Skeletal muscle tissue (tissue), 4 donors: ENCODE measurements around the gene KCNIP1. TPM values are rescaled to one million over a fixed set of nuclear protein-coding genes. Genes with fewer than 3 reads are reported as not detected.

ENCODE experiments used
- H3K27ac ChIP-seq: one replicate; pipeline ENCODE4 v1.7.0; 2013; ENCODE audit warnings: mild to moderate bottlenecking, low read depth, low read length, inconsistent platforms
- H3K27me3 ChIP-seq, 3 donors: one replicate each; pipeline ENCODE4 v1.7.0; 2013; ENCODE audit warnings: low read length in 3 of 3; ENCODE audit not compliant: control insufficient read depth in 3 of 3, insufficient read depth in 3 of 3
- H3K36me3 ChIP-seq, 3 donors: one replicate each; pipeline ENCODE4 v1.7.0; 2013; ENCODE audit warnings: low read length in 3 of 3; ENCODE audit not compliant: control insufficient read depth in 3 of 3, insufficient read depth in 3 of 3
- H3K4me1 ChIP-seq, 3 donors: one replicate each; pipeline ENCODE4 v1.7.0; 2013; ENCODE audit warnings: low read length in 3 of 3, mild to moderate bottlenecking in 3 of 3; ENCODE audit not compliant: control insufficient read depth in 3 of 3, insufficient read depth in 3 of 3
- H3K4me3 ChIP-seq, 3 donors: one replicate each; pipeline ENCODE4 v1.7.0; 2013; ENCODE audit warnings: low read length in 3 of 3
- H3K9ac ChIP-seq, 3 donors: one replicate each; pipeline ENCODE4 v1.7.0; 2013; ENCODE audit warnings: low read length in 3 of 3, mild to moderate bottlenecking in 3 of 3, moderate library complexity in 2 of 3, low read depth in 1 of 3
- H3K9me3 ChIP-seq, 3 donors: one replicate each; pipeline ENCODE4 v1.7.0; 2013; ENCODE audit warnings: low read length in 3 of 3; ENCODE audit not compliant: control insufficient read depth in 3 of 3
- total RNA-seq: library from RNA; depleted of rRNA; stranded (reverse); fragments of >200 nt; gene quantifications from one replicate; pipeline ENCODE4 v1.2.3, GENCODE V29; 2014
- donor health status: Osteomylitis.

Gene KCNIP1
- total RNA-seq, 1 donor from 2014 or later = 4.2 TPM

DNA sequence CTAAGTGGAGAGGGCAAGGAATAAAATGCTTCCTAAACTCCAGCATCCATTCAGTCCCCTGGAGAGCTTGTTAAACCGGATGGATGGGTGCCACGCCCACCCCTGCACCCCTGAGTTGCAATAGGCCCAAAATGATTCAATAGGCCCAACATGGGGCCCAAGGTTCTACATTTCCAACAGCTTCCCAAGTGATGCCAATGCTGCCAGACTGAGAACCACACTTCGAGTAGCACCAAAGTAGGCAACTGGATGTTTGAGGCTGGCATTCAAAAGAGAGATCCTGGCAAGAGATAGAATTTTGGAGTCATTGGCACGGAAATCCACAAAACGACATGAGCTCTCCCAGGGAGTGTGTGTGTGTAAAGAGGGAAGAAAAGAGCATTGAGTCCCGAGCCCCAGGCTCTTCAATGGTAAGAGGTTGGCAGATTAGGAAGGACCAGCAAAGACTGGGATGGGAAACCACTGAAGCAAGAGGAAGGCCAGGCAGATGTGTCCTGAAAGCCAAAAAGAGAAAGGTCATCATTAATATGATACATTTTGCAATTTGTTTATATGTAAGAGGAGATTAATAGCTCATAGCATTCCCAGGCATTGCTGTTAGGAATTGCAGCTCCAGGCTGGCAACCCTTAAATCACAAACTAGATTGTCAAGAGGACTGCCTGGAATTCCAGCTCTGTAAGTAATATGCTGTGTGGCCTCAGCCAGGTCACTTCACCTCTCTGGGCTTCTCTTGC is 130.6 kb downstream of the KCNIP1 start:
- Histone ChIP-seq H3K4me3 (no peak overlapping the region), H3K9me3 (no peaks in the 10 kb centered on the region), H3K9ac (no peak overlapping the region), H3K27me3 (peaks cover 15 to 34% (median 30%) of the 10 kb centered on the region in 3 donors), H3K4me1 (peaks cover 9 to 23% (median 20%) of the 10 kb centered on the region in 3 donors), H3K36me3 (no peaks in the 10 kb centered on the region), H3K27ac (no peak overlapping the region)

DNA sequence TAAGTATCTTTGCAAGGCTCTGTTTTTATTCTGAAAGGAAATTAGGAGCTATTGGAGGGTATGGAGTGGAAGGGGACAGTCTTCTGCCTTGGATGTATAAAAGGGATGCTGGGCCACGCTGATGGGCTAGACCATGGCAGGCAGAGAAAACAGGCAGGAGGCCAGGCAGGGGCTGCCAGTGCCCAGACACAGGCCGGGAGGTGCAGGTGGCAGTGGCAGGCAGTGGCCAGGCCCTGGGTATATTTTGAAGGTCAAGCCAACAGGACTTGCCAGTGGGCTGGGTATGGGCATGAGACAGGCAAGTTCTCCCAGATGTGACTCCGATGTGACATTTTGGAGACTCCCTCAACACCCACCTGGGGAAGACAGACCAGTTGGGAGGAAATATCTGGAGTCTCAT is 131.9 kb downstream of the KCNIP1 start:
- no peaks in the 10 kb centered on the region for H3K9me3 ChIP-seq
- no peaks in the 10 kb centered on the region for H3K36me3 ChIP-seq

DNA sequence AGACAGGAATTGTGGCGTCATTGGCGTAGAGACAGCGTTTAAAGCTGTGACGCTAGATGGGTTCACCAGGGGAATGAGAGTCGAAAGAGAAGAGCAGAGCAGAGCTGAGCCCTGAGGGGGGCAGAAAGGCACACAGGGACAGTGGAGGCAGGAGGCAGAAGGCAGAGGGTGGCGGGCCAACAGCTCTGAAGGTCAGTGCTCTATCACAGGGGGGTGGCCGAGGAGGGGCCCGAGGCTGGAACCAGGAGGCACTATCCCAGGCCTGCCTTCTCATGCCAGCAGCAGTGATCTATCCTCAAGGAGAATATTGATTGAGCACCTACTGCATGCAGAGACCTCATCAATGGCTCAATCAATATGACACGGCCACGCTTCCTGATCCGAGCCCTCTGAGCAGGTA is 132.4 kb downstream of the KCNIP1 start:
- H3K4me1 ChIP-seq = peaks cover 9 to 22% (median 20%) of the 10 kb centered on the region in 3 donors

More for the DNA sequence above, 131.9 kb downstream of the KCNIP1 start:
- Histone ChIP-seq H3K9ac (no peak overlapping the region), H3K4me1 (peaks cover 9 to 23% (median 20%) of the 10 kb centered on the region in 3 donors), H3K27me3 (peaks cover 7 to 35% (median 29%) of the 10 kb centered on the region in 3 donors), H3K27ac (no peak overlapping the region), H3K4me3 (no peak overlapping the region)

DNA sequence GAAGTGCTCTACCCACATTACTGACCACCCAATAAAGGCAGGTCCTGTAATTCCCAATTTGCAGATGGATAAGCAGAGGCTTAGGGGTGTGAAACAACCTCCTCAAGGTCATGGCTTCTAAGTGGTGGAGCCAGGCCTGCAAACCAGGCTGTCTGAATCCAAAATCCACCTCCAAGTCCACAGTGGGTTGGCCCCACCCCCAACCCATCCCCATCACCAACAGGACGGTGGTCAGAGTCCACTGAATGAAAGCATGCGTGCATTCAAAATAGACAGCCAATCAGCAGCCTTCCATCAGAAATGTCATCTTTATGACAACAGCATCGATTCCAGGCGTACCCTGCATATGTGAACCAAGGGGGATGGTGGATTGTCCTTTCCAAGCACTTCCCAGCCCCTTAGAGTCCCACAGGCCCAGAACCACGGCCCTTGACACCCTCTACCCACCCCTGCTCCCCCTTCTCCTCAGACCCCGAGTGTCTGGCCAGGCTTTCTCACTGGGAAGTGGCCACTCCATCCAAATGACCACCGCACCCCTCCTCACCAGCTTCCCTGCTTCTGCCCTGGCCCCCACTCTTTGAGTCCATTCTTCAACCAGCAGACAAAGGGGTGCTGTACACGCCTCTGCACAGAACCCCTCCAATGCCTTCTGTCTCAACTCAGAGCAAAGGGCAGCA is 133.1 kb downstream of the KCNIP1 start:
- Histone ChIP-seq H3K36me3 (no peaks in the 10 kb centered on the region), H3K4me1 (peaks cover 7 to 19% (median 16%) of the 10 kb centered on the region in 3 donors), H3K4me3 (no peak overlapping the region), H3K27me3 (peaks cover 8 to 29% (median 29%) of the 10 kb centered on the region in 3 donors), H3K27ac (no peak overlapping the region), H3K9me3 (no peaks in the 10 kb centered on the region), H3K9ac (no peak overlapping the region)

More for the DNA sequence above, 132.4 kb downstream of the KCNIP1 start:
- peaks cover 5 to 30% (median 30%) of the 10 kb centered on the region in 3 donors for H3K27me3 ChIP-seq
- no peaks in the 10 kb centered on the region for H3K36me3 ChIP-seq
- H3K4me3 ChIP-seq = no peak overlapping the region
- no peak overlapping the region for H3K27ac ChIP-seq
- no peaks in the 10 kb centered on the region for H3K9me3 ChIP-seq
- no peak overlapping the region for H3K9ac ChIP-seq

DNA sequence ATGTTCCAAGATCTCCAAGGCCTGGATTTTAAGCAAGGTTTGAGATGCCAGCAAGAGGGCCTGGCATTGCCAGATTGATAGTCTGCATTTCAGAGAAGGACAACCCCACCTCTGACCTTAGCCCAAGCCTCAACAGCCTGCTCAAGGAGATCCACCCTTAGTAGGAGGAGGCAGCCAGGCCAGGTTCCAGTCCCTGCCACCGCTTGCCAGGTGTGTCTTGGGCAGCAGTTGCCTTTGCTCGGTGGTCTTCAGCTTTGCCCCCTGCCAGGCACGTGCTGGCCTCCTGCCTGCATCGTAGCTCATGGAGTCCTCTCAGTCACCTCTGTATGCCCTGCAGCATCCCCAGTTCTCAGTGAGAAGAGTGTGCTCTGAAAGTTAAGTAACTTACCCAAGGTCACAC is 134.2 kb downstream of the KCNIP1 start:
- peaks cover 4 to 35% (median 22%) of the 10 kb centered on the region in 3 donors for H3K27me3 ChIP-seq
- H3K36me3 ChIP-seq = no peaks in the 10 kb centered on the region
- H3K9ac ChIP-seq = no peak overlapping the region
- no peak overlapping the region for H3K27ac ChIP-seq
- no peak overlapping the region for H3K4me3 ChIP-seq
- H3K9me3 ChIP-seq = no peaks in the 10 kb centered on the region
- H3K4me1 ChIP-seq = peaks cover 2 to 14% (median 10%) of the 10 kb centered on the region in 3 donors

DNA sequence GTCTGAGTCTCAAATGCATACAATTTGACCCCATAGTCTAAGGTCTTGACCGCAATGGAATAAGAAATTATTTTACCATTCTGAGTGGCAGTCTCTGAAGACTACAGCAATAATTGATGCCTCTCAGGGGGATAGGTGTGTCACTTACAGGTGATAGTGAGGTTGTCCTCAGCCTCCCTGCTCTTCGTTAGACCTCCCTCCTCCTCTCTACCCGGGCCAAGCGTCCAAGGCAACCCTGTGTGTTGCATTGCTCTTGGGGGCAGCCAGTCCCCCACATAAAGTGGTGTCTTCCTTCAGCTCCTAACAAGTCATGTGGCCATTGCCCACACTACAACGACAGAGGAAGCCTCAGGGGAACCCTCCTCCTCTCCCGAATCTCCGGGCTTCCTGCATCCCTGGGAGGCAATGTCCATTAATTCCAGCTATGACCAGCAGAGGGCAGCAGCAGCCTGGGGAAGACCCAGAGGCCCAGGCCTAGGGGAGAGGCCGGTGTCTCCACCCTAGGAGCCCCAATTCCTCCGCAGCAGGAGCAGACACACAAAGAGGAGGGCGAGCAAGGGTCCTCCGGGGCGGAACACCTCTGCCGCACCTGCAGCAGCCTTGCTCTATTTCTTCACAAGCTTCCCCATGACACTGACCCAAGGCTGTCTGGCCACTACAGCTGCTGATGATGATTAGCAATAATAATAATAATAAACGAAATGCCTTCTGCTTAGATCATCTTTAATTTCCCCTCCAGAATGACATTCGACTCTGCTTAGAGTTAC is 134.8 kb downstream of the KCNIP1 start:
- Histone ChIP-seq H3K27ac (no peak overlapping the region), H3K4me3 (no peak overlapping the region), H3K4me1 (peaks cover 0 to 10% (median 7%) of the 10 kb centered on the region in 3 donors), H3K36me3 (no peaks in the 10 kb centered on the region), H3K9ac (no peak overlapping the region), H3K9me3 (no peaks in the 10 kb centered on the region), H3K27me3 (peaks cover 5 to 35% (median 22%) of the 10 kb centered on the region in 3 donors)

DNA sequence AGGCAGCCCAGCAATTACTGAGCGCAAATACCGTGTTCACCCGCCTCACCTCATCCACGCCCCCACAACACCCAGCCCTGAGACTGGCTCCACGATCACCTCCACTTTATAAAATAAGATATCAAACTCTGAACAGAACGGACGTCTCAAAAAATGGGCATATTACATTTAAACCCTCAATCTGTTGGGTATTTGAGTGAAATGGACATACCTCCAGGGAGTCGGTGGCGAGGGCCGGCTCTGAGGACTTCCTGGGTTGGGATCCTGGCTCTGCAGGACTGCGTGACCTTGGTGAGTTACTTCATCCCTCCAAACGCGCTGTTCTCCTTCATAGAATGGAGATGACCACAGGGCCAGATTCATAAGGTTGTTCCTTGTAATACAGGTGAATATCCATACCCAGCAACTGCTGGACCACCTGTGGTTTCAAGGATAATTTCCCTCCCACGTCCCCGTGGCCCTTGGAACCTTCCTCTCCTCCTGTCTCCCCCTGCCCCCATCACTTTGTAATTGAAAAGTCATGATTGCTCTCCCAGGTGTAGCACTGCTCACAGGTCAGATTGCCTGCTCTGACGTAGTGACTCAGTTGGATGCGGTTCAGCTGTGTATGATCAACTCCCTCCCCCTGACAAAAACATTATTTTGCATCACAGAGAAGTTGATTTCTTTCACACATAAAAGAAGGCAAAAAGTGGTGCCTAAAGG is 135.6 kb downstream of the KCNIP1 start:
- Histone ChIP-seq H3K27me3 (peaks cover 7 to 39% (median 22%) of the 10 kb centered on the region in 3 donors), H3K4me3 (no peak overlapping the region), H3K27ac (no peak overlapping the region), H3K9ac (no peak overlapping the region), H3K9me3 (no peaks in the 10 kb centered on the region), H3K36me3 (no peaks in the 10 kb centered on the region), H3K4me1 (peaks cover 0 to 3% (median 0%) of the 10 kb centered on the region in 3 donors)

DNA sequence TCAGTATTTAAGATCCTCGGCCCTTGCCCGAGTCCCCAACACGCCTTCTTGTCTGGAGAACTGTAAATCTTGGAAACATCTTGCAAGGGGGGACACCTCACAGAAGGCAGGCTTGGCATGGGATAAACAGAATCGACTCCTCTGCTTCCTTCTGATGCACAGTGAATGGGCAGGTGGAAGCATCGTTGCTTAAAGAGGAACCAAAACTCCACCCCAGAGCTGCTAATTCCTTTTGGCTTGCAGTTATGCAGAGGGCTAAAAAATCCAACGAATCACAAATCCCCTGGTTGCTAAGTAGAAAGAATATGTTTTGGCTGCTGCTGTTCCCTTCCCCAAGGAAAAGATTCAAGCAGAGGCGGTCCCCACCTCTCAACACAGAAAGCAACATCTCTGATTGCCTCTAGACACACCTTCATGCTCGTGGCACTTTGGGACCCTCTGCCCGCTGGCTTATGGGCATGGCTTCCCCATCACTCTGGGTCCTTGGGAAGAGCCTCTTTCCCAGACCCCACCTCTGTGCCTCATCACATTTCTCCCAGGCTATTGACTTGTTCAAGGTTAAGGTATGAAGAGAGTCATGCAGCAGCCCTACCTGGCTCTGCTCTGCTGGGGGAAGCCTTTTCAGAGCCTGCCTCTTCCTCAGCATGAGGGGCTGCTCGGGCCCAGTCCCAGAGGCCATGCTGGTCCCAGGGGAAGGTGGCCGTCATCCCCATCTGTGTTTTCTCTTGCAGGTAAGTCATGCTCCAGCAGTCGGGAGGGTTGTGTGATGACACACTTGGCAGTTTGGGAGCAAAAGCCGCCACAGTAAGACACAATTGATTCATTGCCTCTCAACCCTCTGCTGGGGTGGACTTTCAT is 137.1 kb downstream of the KCNIP1 start:
- no peak overlapping the region for H3K27ac ChIP-seq
- no peak overlapping the region for H3K4me3 ChIP-seq
- peaks cover 0 to 2% (median 0%) of the 10 kb centered on the region in 3 donors for H3K4me1 ChIP-seq
- no peak overlapping the region for H3K9ac ChIP-seq
- peaks cover 7 to 39% (median 22%) of the 10 kb centered on the region in 3 donors for H3K27me3 ChIP-seq
- H3K9me3 ChIP-seq = no peaks in the 10 kb centered on the region
- no peaks in the 10 kb centered on the region for H3K36me3 ChIP-seq

DNA sequence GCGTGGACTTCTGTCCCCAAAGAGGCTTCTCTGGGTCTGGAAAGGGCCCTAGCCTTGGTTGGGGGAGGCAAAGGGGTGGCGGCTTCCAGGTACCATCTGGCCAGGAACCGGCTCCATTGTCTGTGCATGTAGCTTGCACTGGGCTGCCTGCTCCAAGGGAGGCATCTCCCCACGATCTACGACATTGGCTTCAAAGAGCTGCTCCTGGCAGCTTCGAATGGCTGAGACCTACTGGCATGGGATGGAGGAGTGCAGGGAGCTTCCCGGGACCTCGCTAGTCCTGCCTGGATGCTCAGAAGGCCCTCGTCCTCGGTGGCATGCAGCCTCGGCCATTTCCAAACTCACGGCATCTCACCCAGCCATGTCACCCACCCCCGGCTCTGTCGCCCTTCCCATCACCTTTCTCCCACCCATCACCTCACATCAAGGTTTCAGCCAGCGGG is 137.8 kb downstream of the KCNIP1 start:
- no peak overlapping the region for H3K9ac ChIP-seq
- H3K27ac ChIP-seq = no peak overlapping the region
- no peak overlapping the region for H3K4me3 ChIP-seq

More for the DNA sequence above, 137.8 kb downstream of the KCNIP1 start:
- Histone ChIP-seq H3K9me3 (no peaks in the 10 kb centered on the region), H3K36me3 (no peaks in the 10 kb centered on the region), H3K4me1 (peaks cover 0 to 2% (median 0%) of the 10 kb centered on the region in 3 donors), H3K27me3 (peaks cover 7 to 35% (median 22%) of the 10 kb centered on the region in 3 donors)
